Measurements from ENCODE around the gene SLC39A9. TPM values are rescaled to one million over a fixed set of nuclear protein-coding genes. Genes with fewer than 3 reads are reported as not detected.

The SLC39A9 gene
- total and polyA plus RNA-seq, 2 of the 13 experiments (the other 11 are each of a cell fraction or from before 2014, with no cell fraction given) = 46.6 to 69.5 TPM

- TF ChIP-seq, protein P1, sequence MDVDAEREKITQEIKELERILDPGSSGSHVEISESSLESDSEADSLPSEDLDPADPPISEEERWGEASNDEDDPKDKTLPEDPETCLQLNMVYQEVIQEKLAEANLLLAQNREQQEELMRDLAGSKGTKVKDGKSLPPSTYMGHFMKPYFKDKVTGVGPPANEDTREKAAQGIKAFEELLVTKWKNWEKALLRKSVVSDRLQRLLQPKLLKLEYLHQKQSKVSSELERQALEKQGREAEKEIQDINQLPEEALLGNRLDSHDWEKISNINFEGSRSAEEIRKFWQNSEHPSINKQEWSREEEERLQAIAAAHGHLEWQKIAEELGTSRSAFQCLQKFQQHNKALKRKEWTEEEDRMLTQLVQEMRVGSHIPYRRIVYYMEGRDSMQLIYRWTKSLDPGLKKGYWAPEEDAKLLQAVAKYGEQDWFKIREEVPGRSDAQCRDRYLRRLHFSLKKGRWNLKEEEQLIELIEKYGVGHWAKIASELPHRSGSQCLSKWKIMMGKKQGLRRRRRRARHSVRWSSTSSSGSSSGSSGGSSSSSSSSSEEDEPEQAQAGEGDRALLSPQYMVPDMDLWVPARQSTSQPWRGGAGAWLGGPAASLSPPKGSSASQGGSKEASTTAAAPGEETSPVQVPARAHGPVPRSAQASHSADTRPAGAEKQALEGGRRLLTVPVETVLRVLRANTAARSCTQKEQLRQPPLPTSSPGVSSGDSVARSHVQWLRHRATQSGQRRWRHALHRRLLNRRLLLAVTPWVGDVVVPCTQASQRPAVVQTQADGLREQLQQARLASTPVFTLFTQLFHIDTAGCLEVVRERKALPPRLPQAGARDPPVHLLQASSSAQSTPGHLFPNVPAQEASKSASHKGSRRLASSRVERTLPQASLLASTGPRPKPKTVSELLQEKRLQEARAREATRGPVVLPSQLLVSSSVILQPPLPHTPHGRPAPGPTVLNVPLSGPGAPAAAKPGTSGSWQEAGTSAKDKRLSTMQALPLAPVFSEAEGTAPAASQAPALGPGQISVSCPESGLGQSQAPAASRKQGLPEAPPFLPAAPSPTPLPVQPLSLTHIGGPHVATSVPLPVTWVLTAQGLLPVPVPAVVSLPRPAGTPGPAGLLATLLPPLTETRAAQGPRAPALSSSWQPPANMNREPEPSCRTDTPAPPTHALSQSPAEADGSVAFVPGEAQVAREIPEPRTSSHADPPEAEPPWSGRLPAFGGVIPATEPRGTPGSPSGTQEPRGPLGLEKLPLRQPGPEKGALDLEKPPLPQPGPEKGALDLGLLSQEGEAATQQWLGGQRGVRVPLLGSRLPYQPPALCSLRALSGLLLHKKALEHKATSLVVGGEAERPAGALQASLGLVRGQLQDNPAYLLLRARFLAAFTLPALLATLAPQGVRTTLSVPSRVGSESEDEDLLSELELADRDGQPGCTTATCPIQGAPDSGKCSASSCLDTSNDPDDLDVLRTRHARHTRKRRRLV (CRISPR knock-in tag; IDR thresholded peaks at IDR 0.05) = peak; percentile 39; the same call in 1 of the 2 replicates
- TF ChIP-seq PRDM10 (CRISPR knock-in tag; IDR thresholded peaks at IDR 0.05; ENCODE audit: low read depth) (no peak), U2AF1 (optimal IDR thresholded peaks at IDR 0.05; ENCODE audit: low read depth, low read length) (no peak), ARID4A (CRISPR knock-in tag; IDR thresholded peaks at IDR 0.05; ENCODE audit: borderline replicate concordance) (peak; percentile 87), ZZZ3 (CRISPR knock-in tag; IDR thresholded peaks at IDR 0.05; ENCODE audit: borderline replicate concordance) (0 out of 2 replicates have a peak, but pooled peaks have one; percentile 5), ZNF333 (CRISPR knock-in tag; IDR thresholded peaks at IDR 0.05; ENCODE audit: borderline replicate concordance) (peak; percentile 9; the same call in 1 of the 2 replicates), GTF2F1 (IDR thresholded peaks at IDR 0.05; ENCODE audit: low read length) (peak; percentile 91), MLLT10 (CRISPR knock-in tag; IDR thresholded peaks at IDR 0.05) (no peak), DPF2 (CRISPR knock-in tag; IDR thresholded peaks at IDR 0.05; ENCODE audit: borderline replicate concordance, low read depth) (no peak), RFXANK (CRISPR knock-in tag; IDR thresholded peaks at IDR 0.05) (no peak; the same call in 1 of the 2 replicates), ZBTB3 (CRISPR knock-in tag; IDR thresholded peaks at IDR 0.05; ENCODE audit: borderline replicate concordance, low read depth) (no peak), CBX2 (IDR thresholded peaks at IDR 0.05; ENCODE audit: low read depth, low read length) (no peak), CBX2 (CRISPR knock-in tag; IDR thresholded peaks at IDR 0.05; ENCODE audit: low read depth) (no peak), ZNF205 (CRISPR knock-in tag; IDR thresholded peaks at IDR 0.05) (no peak), PAX8 (CRISPR knock-in tag; IDR thresholded peaks at IDR 0.05; ENCODE audit: borderline replicate concordance) (peak; percentile 52; the same call in 1 of the 2 replicates), POGZ (CRISPR knock-in tag; IDR thresholded peaks at IDR 0.05) (peak; percentile 74)
These were observed at the start of gene SLC39A9, which contains the start of gene ERH (continued) for GRCh38 chr14:69398053-69398817.

All from HepG2 (cell line).